ENCODE results near the gene LAYN. TPM values are rescaled to one million over a fixed set of nuclear protein-coding genes. Genes with fewer than 3 reads are reported as not detected.

The LAYN gene
- total RNA-seq, 4 donors from 2014 or later = 5.6 to 19.7 (median 10.3) TPM

- Histone ChIP-seq H3K4me1 (peaks cover 0 to 15% (median 5%) of the 10 kb centered on the region in 4 donors), H3K36me3 (no peaks in the 10 kb centered on the region), H3K4me3 (peak overlapping the region; percentile 28 to 53 (median 48)), H3K9me3 (no peaks in the 10 kb centered on the region), H3K27ac (peak overlapping the region; percentile 67 to 86 (median 77)), H3K27me3 (peaks cover 51% of the 10 kb centered on the region)
- in situ Hi-C loops (cut with MboI; ENCODE audit: low pct_ligation_motif_present in 1 of 4, low pct_unique_long_range_greater_than_20kb in 1 of 4, low sequenced_read_pairs in 3 of 4) (no loop called here), intact Hi-C loops (cut with DNase I; ENCODE audit: low total_unique reads) (no loop called here)
- TF ChIP-seq, protein P1, sequence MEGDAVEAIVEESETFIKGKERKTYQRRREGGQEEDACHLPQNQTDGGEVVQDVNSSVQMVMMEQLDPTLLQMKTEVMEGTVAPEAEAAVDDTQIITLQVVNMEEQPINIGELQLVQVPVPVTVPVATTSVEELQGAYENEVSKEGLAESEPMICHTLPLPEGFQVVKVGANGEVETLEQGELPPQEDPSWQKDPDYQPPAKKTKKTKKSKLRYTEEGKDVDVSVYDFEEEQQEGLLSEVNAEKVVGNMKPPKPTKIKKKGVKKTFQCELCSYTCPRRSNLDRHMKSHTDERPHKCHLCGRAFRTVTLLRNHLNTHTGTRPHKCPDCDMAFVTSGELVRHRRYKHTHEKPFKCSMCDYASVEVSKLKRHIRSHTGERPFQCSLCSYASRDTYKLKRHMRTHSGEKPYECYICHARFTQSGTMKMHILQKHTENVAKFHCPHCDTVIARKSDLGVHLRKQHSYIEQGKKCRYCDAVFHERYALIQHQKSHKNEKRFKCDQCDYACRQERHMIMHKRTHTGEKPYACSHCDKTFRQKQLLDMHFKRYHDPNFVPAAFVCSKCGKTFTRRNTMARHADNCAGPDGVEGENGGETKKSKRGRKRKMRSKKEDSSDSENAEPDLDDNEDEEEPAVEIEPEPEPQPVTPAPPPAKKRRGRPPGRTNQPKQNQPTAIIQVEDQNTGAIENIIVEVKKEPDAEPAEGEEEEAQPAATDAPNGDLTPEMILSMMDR (IDR thresholded peaks at IDR 0.05) = no peak
- TF ChIP-seq POLR2AphosphoS5 (IDR thresholded peaks at IDR 0.05) = peak in 2 of 3 donors; percentile 13 to 44
- peak; percentile 21 for DNase-seq
- 13% methylated on average over 41 of the region's 41 CpGs; no CpG with 5 or more reads in 1 of the 2 donors for WGBS, 2 donors (ENCODE audit: low coverage in 1 of 2)
These were observed 938 bp downstream of the LAYN start for GRCh38 chr11:111541254-111542061.

DNA sequence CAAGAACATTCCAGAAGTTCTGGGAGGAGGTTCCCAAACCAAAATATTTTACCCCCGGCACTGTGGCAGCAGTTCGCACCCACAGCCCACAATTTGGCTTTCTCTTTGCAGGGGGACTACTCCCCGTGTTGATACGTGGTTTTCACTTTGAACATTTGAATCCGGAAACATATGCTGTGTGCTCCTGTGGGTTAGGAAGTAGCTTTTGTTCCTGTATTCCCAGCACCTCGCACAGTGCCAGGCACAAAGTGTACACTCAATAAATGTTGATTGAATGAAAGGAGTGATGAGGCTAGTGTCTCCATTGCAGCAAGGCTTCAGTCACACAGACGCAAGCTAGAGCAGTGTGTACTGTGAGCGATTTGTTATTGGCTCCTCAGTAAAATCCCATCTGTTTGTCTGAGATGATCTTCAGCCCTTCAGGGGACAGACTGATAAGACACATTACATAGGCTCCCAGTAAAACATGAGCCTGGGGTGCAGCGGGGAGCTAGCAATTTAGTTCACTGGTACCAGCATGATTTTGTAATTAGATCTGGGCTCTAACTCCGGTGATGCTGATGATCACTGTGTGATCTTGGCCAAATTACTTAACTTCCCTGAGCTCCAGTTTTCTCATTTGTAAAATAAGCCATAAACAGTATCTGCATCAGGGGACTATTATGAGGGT, 2.2 kb downstream of the LAYN start:
- H3K4me1 ChIP-seq = peaks cover 0 to 15% (median 5%) of the 10 kb centered on the region in 4 donors
- DNase-seq = no peak
- TF ChIP-seq EP300 (IDR thresholded peaks at IDR 0.05; ENCODE audit: low read depth) = no peak
- TF ChIP-seq, protein P1 (IDR thresholded peaks at IDR 0.05) = no peak
- TF ChIP-seq POLR2AphosphoS5 (IDR thresholded peaks at IDR 0.05) = no peak
- no peak for TF ChIP-seq POLR2A (IDR thresholded peaks at IDR 0.05)
- H3K9me3 ChIP-seq = no peaks in the 10 kb centered on the region
- in situ Hi-C loops (cut with MboI; ENCODE audit: low pct_ligation_motif_present in 1 of 4, low pct_unique_long_range_greater_than_20kb in 1 of 4, low sequenced_read_pairs in 3 of 4) = no loop called here
- peaks cover 41% of the 10 kb centered on the region for H3K27me3 ChIP-seq
- H3K36me3 ChIP-seq = no peaks in the 10 kb centered on the region
- 73% methylated on average over 10 of the region's 10 CpGs; no CpG with 5 or more reads in 1 of the 2 donors for WGBS, 2 donors (ENCODE audit: low coverage in 1 of 2)
- peak overlapping the region in 1 of 4 donors; percentile 86 for H3K27ac ChIP-seq
- no peak overlapping the region for H3K4me3 ChIP-seq
- intact Hi-C loops (cut with DNase I; ENCODE audit: low total_unique reads) = no loop called here

DNA sequence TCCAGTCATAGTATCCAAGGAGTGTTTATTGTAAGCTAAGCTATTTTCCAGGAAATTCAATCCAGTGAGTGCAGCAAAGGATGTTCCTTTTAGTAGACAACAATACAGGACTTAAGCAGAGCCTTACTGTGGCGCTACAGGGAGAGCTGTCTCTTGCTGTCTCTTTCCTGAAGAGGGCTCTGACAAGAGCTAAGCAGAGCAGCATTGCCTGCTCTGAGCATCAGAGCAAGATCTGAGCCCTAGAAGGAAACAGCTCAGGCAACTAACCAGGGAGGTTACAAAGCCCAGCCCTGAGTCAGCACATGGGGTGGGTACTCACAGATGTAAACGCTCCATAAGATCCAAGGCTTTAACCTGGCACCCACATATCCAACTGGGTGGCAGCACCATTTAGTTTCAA, 8.0 kb downstream of the LAYN start:
- WGBS, 2 donors (ENCODE audit: low coverage in 1 of 2) = 88% methylated on average over 2 of the region's 2 CpGs; no CpG with 5 or more reads in 1 of the 2 donors

More for the DNA sequence above, 8.0 kb downstream of the LAYN start:
- Histone ChIP-seq H3K36me3 (no peaks in the 10 kb centered on the region), H3K4me1 (no peaks in the 10 kb centered on the region), H3K4me3 (no peak overlapping the region), H3K9me3 (no peaks in the 10 kb centered on the region), H3K27ac (no peak overlapping the region), H3K27me3 (no peaks in the 10 kb centered on the region)
- in situ Hi-C loops (cut with MboI; ENCODE audit: low pct_ligation_motif_present in 1 of 4, low pct_unique_long_range_greater_than_20kb in 1 of 4, low sequenced_read_pairs in 3 of 4) (no loop called here), intact Hi-C loops (cut with DNase I; ENCODE audit: low total_unique reads) (no loop called here)
- TF ChIP-seq POLR2AphosphoS5 (IDR thresholded peaks at IDR 0.05) (no peak), EP300 (IDR thresholded peaks at IDR 0.05; ENCODE audit: low read depth) (no peak), POLR2A (IDR thresholded peaks at IDR 0.05) (no peak)
- TF ChIP-seq, protein P1 (IDR thresholded peaks at IDR 0.05) = no peak
- no peak for DNase-seq
